Rectal smooth muscle tissue (tissue), 1 donor: ENCODE data around the gene LHX5.

Source experiments
- H3K27ac ChIP-seq: one replicate; pipeline ENCODE4 v1.7.0; 2013; ENCODE audit warnings: low read depth, low read length, inconsistent platforms
- H3K27me3 ChIP-seq: one replicate; pipeline ENCODE4 v1.7.0; 2013; ENCODE audit warnings: low read length; ENCODE audit not compliant: control insufficient read depth, insufficient read depth
- H3K36me3 ChIP-seq: one replicate; pipeline ENCODE4 v1.7.0; 2013; ENCODE audit warnings: low read length; ENCODE audit not compliant: control insufficient read depth, insufficient read depth
- H3K4me1 ChIP-seq: one replicate; pipeline ENCODE4 v1.7.0; 2013; ENCODE audit warnings: low read length; ENCODE audit not compliant: control insufficient read depth, insufficient read depth
- H3K4me3 ChIP-seq: one replicate; pipeline ENCODE4 v1.7.0; 2013; ENCODE audit warnings: low read length
- H3K9ac ChIP-seq: one replicate; pipeline ENCODE4 v1.7.0; 2013; ENCODE audit warnings: low read length

LHX5 gene

GRCh38 chr12:113439301-113439597, 32.4 kb downstream of the LHX5 start:
- no peaks in the 10 kb centered on the region for H3K27me3 ChIP-seq

GRCh38 chr12:113438523-113439300, 33.0 kb downstream of the LHX5 start:
- no peaks in the 10 kb centered on the region for H3K36me3 ChIP-seq
- H3K9ac ChIP-seq, result no peak overlapping the region
- H3K27ac ChIP-seq, result no peak overlapping the region
- H3K4me1 ChIP-seq, result no peaks in the 10 kb centered on the region
- H3K27me3 ChIP-seq, result no peaks in the 10 kb centered on the region
- no peak overlapping the region for H3K4me3 ChIP-seq

More at GRCh38 chr12:113439301-113439597, 32.4 kb downstream of the LHX5 start:
- H3K4me3 ChIP-seq, result no peak overlapping the region
- H3K36me3 ChIP-seq, result no peaks in the 10 kb centered on the region
- no peak overlapping the region for H3K27ac ChIP-seq
- H3K4me1 ChIP-seq, result no peaks in the 10 kb centered on the region
- no peak overlapping the region for H3K9ac ChIP-seq

GRCh38 chr12:113437729-113438100, 34.0 kb downstream of the LHX5 start:
- no peak overlapping the region for H3K27ac ChIP-seq
- no peak overlapping the region for H3K9ac ChIP-seq
- H3K4me3 ChIP-seq, result no peak overlapping the region
- no peaks in the 10 kb centered on the region for H3K27me3 ChIP-seq
- H3K36me3 ChIP-seq, result no peaks in the 10 kb centered on the region
- no peaks in the 10 kb centered on the region for H3K4me1 ChIP-seq

- no peak overlapping the region for H3K27ac ChIP-seq
Observed at GRCh38 chr12:113436993-113437728, 34.5 kb downstream of the LHX5 start.

GRCh38 chr12:113436586-113436985, 35.1 kb downstream of the LHX5 start:
- Histone ChIP-seq H3K27me3 (no peaks in the 10 kb centered on the region), H3K27ac (no peak overlapping the region), H3K4me1 (no peaks in the 10 kb centered on the region), H3K36me3 (no peaks in the 10 kb centered on the region), H3K4me3 (no peak overlapping the region), H3K9ac (no peak overlapping the region)

More at GRCh38 chr12:113436993-113437728, 34.5 kb downstream of the LHX5 start:
- Histone ChIP-seq H3K4me1 (no peaks in the 10 kb centered on the region), H3K27me3 (no peaks in the 10 kb centered on the region), H3K36me3 (no peaks in the 10 kb centered on the region), H3K9ac (no peak overlapping the region), H3K4me3 (no peak overlapping the region)

GRCh38 chr12:113435367-113435766, 36.3 kb downstream of the LHX5 start:
- Histone ChIP-seq H3K4me1 (no peaks in the 10 kb centered on the region), H3K9ac (no peak overlapping the region), H3K27me3 (no peaks in the 10 kb centered on the region), H3K27ac (no peak overlapping the region), H3K36me3 (no peaks in the 10 kb centered on the region), H3K4me3 (no peak overlapping the region)

GRCh38 chr12:113432986-113433385, 38.7 kb downstream of the LHX5 start:
- H3K4me1 ChIP-seq, result no peaks in the 10 kb centered on the region
- H3K4me3 ChIP-seq, result no peak overlapping the region
- no peak overlapping the region for H3K9ac ChIP-seq
- H3K36me3 ChIP-seq, result no peaks in the 10 kb centered on the region
- peaks cover 1% of the 10 kb centered on the region for H3K27me3 ChIP-seq
- no peak overlapping the region for H3K27ac ChIP-seq

- no peaks in the 10 kb centered on the region for H3K36me3 ChIP-seq
- no peak overlapping the region for H3K27ac ChIP-seq
Observed at GRCh38 chr12:113428482-113428881, 43.2 kb downstream of the LHX5 start.

GRCh38 chr12:113427882-113428281, 43.8 kb downstream of the LHX5 start:
- Histone ChIP-seq H3K27me3 (peaks cover 7% of the 10 kb centered on the region), H3K4me1 (no peaks in the 10 kb centered on the region), H3K36me3 (no peaks in the 10 kb centered on the region), H3K4me3 (no peak overlapping the region), H3K9ac (no peak overlapping the region), H3K27ac (no peak overlapping the region)

More at GRCh38 chr12:113428482-113428881, 43.2 kb downstream of the LHX5 start:
- Histone ChIP-seq H3K4me1 (no peaks in the 10 kb centered on the region), H3K4me3 (no peak overlapping the region), H3K27me3 (peaks cover 7% of the 10 kb centered on the region), H3K9ac (no peak overlapping the region)

GRCh38 chr12:113425960-113426453, 45.7 kb downstream of the LHX5 start:
- H3K27ac ChIP-seq, result no peak overlapping the region
- H3K4me3 ChIP-seq, result no peak overlapping the region
- peaks cover 7% of the 10 kb centered on the region for H3K27me3 ChIP-seq
- H3K9ac ChIP-seq, result no peak overlapping the region
- no peaks in the 10 kb centered on the region for H3K36me3 ChIP-seq
- H3K4me1 ChIP-seq, result no peaks in the 10 kb centered on the region

- Histone ChIP-seq H3K27ac (no peak overlapping the region), H3K27me3 (peaks cover 7% of the 10 kb centered on the region), H3K9ac (no peak overlapping the region), H3K36me3 (no peaks in the 10 kb centered on the region), H3K4me1 (no peaks in the 10 kb centered on the region), H3K4me3 (no peak overlapping the region)
Observed at GRCh38 chr12:113424915-113425823, 46.5 kb downstream of the LHX5 start.

- Histone ChIP-seq H3K4me3 (no peak overlapping the region), H3K4me1 (no peaks in the 10 kb centered on the region), H3K27ac (no peak overlapping the region), H3K9ac (no peak overlapping the region), H3K36me3 (no peaks in the 10 kb centered on the region), H3K27me3 (peaks cover 7% of the 10 kb centered on the region)
Observed at GRCh38 chr12:113424456-113424855, 47.2 kb downstream of the LHX5 start.
